Epithelial cell of esophagus (primary cell): ENCODE data around the gene PPARD.

Source experiments
- DNase-seq: peaks from one replicate; pipeline ENCODE4 v3.0.0; 2010; ENCODE audit warnings: low read depth
- H3K4me3 ChIP-seq: 2 replicates; pipeline ENCODE4 v1.5.1; 2011; ENCODE audit warnings: mild to moderate bottlenecking, low read length, control low read depth
- TF ChIP-seq, protein P1 (sequence below): IDR thresholded peaks from 2 replicates; pipeline ENCODE4 v1.5.1; 2011; ENCODE audit warnings: low read depth, mild to moderate bottlenecking, low read length, control low read depth, inconsistent platforms; ENCODE audit not compliant: insufficient read depth; ENCODE audit errors: missing control alignments

The PPARD gene

DNA sequence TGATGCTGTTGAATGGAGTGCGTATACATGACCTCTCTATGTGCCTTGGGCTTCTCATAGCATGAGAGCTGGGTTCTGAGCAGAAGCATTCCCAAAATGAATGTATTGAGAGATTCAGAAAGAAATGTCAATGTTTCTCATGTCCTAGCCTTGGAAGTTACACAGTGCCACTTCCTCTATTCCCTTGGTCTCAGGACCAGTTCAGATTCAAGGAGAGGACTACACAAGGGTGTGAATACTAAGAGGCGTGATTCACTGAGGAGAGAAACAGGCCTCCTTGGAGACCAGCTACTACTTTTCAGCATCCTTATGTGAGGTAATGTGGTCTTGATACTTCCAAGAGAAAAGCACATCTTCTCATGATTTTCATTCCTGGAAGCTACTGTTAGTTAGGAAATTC is 10.4 kb downstream of the PPARD start:
- no peak for DNase-seq
- TF ChIP-seq, protein P1, sequence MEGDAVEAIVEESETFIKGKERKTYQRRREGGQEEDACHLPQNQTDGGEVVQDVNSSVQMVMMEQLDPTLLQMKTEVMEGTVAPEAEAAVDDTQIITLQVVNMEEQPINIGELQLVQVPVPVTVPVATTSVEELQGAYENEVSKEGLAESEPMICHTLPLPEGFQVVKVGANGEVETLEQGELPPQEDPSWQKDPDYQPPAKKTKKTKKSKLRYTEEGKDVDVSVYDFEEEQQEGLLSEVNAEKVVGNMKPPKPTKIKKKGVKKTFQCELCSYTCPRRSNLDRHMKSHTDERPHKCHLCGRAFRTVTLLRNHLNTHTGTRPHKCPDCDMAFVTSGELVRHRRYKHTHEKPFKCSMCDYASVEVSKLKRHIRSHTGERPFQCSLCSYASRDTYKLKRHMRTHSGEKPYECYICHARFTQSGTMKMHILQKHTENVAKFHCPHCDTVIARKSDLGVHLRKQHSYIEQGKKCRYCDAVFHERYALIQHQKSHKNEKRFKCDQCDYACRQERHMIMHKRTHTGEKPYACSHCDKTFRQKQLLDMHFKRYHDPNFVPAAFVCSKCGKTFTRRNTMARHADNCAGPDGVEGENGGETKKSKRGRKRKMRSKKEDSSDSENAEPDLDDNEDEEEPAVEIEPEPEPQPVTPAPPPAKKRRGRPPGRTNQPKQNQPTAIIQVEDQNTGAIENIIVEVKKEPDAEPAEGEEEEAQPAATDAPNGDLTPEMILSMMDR: no peak
- H3K4me3 ChIP-seq: no peak overlapping the region

DNA sequence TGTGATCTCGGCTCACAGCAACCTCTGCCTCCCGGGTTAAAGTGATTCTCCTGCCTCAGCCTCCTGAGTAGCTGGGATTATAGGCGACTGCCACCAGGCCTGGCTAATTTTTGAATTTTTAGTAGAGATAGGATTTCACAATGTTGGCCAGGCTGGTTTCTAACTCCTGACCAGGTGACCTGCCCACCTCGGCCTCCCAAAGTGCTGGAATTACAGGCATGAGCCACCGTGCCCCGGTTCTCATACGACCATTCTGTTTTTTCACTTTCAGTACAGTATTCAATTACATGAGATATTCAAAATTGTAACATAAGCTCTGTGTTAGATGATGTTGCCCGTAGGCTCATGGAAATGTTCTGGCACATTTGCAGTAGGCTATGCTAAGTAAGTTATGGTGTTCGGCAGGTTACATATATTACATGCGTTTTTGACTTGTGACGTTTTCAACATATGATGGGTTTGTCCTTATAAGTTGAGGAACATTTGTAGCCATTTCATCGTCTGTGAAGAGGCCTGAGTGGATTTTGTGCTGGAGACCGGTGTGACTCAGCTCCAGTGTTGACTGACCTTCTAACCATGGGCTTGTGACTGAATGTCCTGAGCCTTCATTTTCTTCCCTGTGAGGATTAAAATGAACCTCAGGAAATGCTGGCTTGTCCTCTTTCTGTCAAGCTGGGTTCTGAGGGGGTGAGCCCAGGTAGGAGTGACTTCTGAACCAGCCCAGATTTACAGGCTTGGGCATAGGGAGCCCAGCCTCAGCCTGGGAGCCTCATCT is 12.2 kb downstream of the PPARD start:
- TF ChIP-seq, protein P1: no peak
- H3K4me3 ChIP-seq: no peak overlapping the region
- no peak for DNase-seq

DNA sequence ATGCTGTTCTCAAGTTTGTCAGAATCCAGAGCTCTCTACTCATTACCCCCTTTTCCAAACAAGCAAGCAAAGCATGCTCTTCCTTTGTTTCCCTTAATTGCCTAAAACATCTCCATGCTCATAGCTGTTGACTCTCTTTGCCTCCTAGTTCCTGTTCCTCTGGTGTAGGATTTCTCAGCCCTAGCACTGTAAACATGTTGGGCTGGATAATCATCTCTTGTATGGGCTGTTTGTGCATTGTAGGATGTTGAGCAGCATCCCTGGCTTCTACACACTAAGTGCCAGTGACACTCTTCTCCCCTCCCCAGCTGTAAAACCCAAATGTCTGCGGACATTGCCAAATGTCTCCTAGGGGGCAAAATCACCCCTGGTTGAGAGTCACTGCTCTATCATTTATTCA is 14.0 kb downstream of the PPARD start:
- TF ChIP-seq, protein P1: no peak
- no peak overlapping the region for H3K4me3 ChIP-seq
- DNase-seq: no peak

DNA sequence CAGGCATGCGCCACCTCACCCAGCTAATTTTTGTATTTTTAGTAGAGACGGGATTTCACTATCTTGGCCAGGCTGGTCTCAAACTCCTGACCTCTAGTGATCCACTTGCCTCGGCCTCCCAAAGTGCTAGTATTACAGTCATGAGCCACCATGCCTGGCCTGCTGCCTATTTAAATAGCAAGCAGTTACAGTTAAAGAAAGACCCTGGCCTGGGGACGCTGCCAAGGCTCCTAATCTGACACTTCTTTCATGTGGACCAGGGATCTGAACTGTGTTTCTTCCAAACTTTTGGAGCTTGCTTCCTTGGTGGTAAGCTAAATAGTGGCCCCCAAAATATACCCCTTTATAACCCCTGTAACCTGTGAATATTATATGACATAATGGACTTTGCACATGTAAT is 15.3 kb downstream of the PPARD start:
- no peak for DNase-seq
- TF ChIP-seq, protein P1: no peak
- no peak overlapping the region for H3K4me3 ChIP-seq

DNA sequence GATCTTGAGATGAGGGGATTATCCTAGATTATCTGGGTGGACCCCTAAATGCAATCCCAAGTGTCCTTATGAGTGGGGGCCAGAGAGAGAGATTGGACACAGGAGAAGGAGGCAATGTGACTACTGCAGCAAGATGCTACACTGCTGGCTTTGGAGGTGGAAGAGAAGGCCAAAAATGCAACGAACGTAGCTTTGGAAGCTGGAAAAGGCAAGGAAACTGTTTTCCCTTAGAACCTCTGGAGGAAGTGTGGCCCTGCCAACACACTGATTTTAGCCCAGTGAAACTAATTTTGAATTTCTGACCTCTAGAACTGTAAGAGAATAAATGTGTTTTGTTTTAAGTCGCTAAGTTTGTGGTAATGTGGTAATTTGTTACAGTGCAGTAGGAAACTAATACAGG is 15.7 kb downstream of the PPARD start:
- TF ChIP-seq, protein P1: no peak
- DNase-seq: no peak
- H3K4me3 ChIP-seq: no peak overlapping the region

DNA sequence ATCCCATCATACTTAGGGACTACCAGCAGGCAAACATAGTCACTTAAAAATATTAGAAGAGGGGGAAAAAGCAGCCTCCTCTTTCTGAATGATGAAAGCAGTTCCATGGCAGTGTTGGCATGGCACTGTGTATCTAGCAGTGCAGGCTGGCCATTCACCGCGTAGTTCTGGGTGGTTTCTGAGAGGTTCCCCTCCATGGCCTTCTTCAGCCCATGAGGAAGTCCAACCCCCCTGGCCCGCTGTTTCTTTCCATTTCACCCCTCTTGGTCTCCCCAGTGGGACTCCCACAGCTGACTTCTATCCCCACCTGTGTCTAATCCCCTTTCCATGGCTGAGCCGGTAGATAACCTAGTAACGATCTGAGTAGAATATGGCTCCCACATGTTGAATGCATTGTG is 17.0 kb downstream of the PPARD start:
- TF ChIP-seq, protein P1: no peak
- H3K4me3 ChIP-seq: no peak overlapping the region
- no peak for DNase-seq
